Endodermal cell (in vitro differentiated cells): ENCODE data around the gene PLXNC1. TPM values are rescaled to one million over a fixed set of nuclear protein-coding genes. Genes with fewer than 3 reads are reported as not detected.

Source experiments
- DNase-seq: peaks from one replicate; pipeline ENCODE4 v3.0.0-alpha.2; 2017
- H3K27ac ChIP-seq: 2 replicates; pipeline ENCODE4 v1.5.1; 2013; ENCODE audit warnings: mild to moderate bottlenecking, low read depth, low read length, moderate library complexity
- H3K27me3 ChIP-seq: 2 replicates; pipeline ENCODE4 v1.6.1; 2013; ENCODE audit warnings: mild to moderate bottlenecking, low read length, moderate library complexity; ENCODE audit not compliant: insufficient read depth, control insufficient read depth, poor library complexity, severe bottlenecking
- H3K36me3 ChIP-seq: 2 replicates; pipeline ENCODE4 v1.7.0; 2013; ENCODE audit warnings: mild to moderate bottlenecking, low read length, moderate library complexity; ENCODE audit not compliant: control insufficient read depth, insufficient read depth
- H3K4me1 ChIP-seq: one replicate; pipeline ENCODE4 v1.7.0; 2013; ENCODE audit warnings: low read length; ENCODE audit not compliant: control insufficient read depth, insufficient read depth
- H3K4me3 ChIP-seq: 2 replicates; pipeline ENCODE4 v1.5.1; 2013; ENCODE audit warnings: mild to moderate bottlenecking, low read length, moderate library complexity
- H3K9ac ChIP-seq: 2 replicates; pipeline ENCODE4 v1.6.1; 2013; ENCODE audit warnings: mild to moderate bottlenecking, low read length, moderate library complexity; ENCODE audit not compliant: poor library complexity, severe bottlenecking; ENCODE audit errors: extremely low read depth
- H3K9me3 ChIP-seq: 2 replicates; pipeline ENCODE4 v1.6.1; 2013; ENCODE audit warnings: mild to moderate bottlenecking, low read length, moderate library complexity; ENCODE audit not compliant: control insufficient read depth
- H3K27ac Mint-ChIP-seq: 2 replicates; pipeline ENCODE4 v1.8.0; 2020; ENCODE audit warnings: mixed read lengths
- H3K27me3 Mint-ChIP-seq: 2 replicates; pipeline ENCODE4 v1.8.0; 2021; ENCODE audit warnings: mild to moderate bottlenecking, mixed read lengths; ENCODE audit not compliant: insufficient read depth
- H3K36me3 Mint-ChIP-seq: 2 replicates; pipeline ENCODE4 v1.8.0; 2020; ENCODE audit warnings: low read depth, mixed read lengths
- H3K4me1 Mint-ChIP-seq: 2 replicates; pipeline ENCODE4 v1.8.0; 2020; ENCODE audit warnings: mixed read lengths
- H3K4me3 Mint-ChIP-seq: 2 replicates; pipeline ENCODE4 v1.8.0; 2020; ENCODE audit warnings: mild to moderate bottlenecking, moderate library complexity, mixed read lengths
- H3K9me3 Mint-ChIP-seq: 2 replicates; pipeline ENCODE4 v1.8.0; 2020; ENCODE audit warnings: mild to moderate bottlenecking, mixed read lengths
- CTCF ChIP-seq: fragments of 200-600 bp; sonication (generic); conservative IDR thresholded peaks from 2 replicates; pipeline ENCODE4 v1.5.0; 2021; ENCODE audit warnings: antibody characterized with exemption, mild to moderate bottlenecking
- WGBS, 2 experiments: methylation state at CpG; one replicate each; pipeline versions ENCODE4 v1.1.5 to v1.1.7; 2013; ENCODE audit warnings: missing lambda C conversion rate in 2 of 2, mixed read lengths in 1 of 2; ENCODE audit not compliant: insufficient coverage in 1 of 2, insufficient read length in 1 of 2; 5-methylcytosine and 5-hydroxymethylcytosine counted together
- total RNA-seq, 2 donors: library from RNA; stranded (reverse); fragmentation: NEBNext Ultra II Directional in 1 of 2; extraction: Animal tissue kit (Norgen Biotek cat#: 25700) in 1 of 2; gene quantifications; 2 replicates in 1 of 2; 3 replicates in 1 of 2; pipeline ENCODE4 v1.2.1, GENCODE V29; 2021

Gene PLXNC1
- total RNA-seq, 2 donors from 2014 or later, result 1.6 to 1.9 TPM

GRCh38 chr12:94174576-94174975, 26.2 kb downstream of the PLXNC1 start:
- no peak for DNase-seq
- Histone ChIP-seq H3K9me3 (peaks cover 18% of the 10 kb centered on the region), H3K36me3 (no peaks in the 10 kb centered on the region), H3K9ac (no peak overlapping the region), H3K4me1 (no peaks in the 10 kb centered on the region), H3K27ac (no peak overlapping the region), H3K27me3 (peaks cover 14% of the 10 kb centered on the region), H3K4me3 (no peak overlapping the region)
- 90% methylated on average over 1 of the region's 1 CpG; no CpG with 5 or more reads in 1 of the 2 experiments for WGBS, 2 experiments
- no peak overlapping the region for H3K27ac Mint-ChIP-seq
- H3K36me3 Mint-ChIP-seq, result no peaks in the 10 kb centered on the region
- no peak for TF ChIP-seq CTCF
- no peak overlapping the region for H3K4me3 Mint-ChIP-seq
- peaks cover 78% of the 10 kb centered on the region for H3K27me3 Mint-ChIP-seq
- peaks cover 9% of the 10 kb centered on the region for H3K9me3 Mint-ChIP-seq
- peaks cover 22% of the 10 kb centered on the region for H3K4me1 Mint-ChIP-seq

- Mint-ChIP-seq H3K27ac (no peak overlapping the region), H3K27me3 (peaks cover 63% of the 10 kb centered on the region), H3K4me1 (peaks cover 13% of the 10 kb centered on the region), H3K36me3 (no peaks in the 10 kb centered on the region), H3K9me3 (peaks cover 13% of the 10 kb centered on the region), H3K4me3 (no peak overlapping the region)
- Histone ChIP-seq H3K4me3 (no peak overlapping the region), H3K9ac (no peak overlapping the region), H3K9me3 (peaks cover 18% of the 10 kb centered on the region), H3K36me3 (no peaks in the 10 kb centered on the region), H3K27ac (no peak overlapping the region), H3K4me1 (no peaks in the 10 kb centered on the region), H3K27me3 (peaks cover 6% of the 10 kb centered on the region)
- no peak for TF ChIP-seq CTCF
- 81 to 84% methylated on average over 6 to 10 of the region's 10 CpGs for WGBS, 2 experiments
- no peak for DNase-seq
Observed at GRCh38 chr12:94175763-94176668, 27.6 kb downstream of the PLXNC1 start.

- H3K27ac Mint-ChIP-seq, result no peak overlapping the region
- peaks cover 7% of the 10 kb centered on the region for H3K4me1 Mint-ChIP-seq
- peaks cover 13% of the 10 kb centered on the region for H3K9me3 Mint-ChIP-seq
- Histone ChIP-seq H3K4me1 (peaks cover 4% of the 10 kb centered on the region), H3K9ac (no peak overlapping the region), H3K4me3 (no peak overlapping the region), H3K9me3 (peaks cover 18% of the 10 kb centered on the region), H3K36me3 (no peaks in the 10 kb centered on the region), H3K27ac (no peak overlapping the region), H3K27me3 (peaks cover 3% of the 10 kb centered on the region)
- H3K27me3 Mint-ChIP-seq, result peaks cover 47% of the 10 kb centered on the region
- no peaks in the 10 kb centered on the region for H3K36me3 Mint-ChIP-seq
- no peak overlapping the region for H3K4me3 Mint-ChIP-seq
- TF ChIP-seq CTCF, result no peak
- DNase-seq, result no peak
Observed at GRCh38 chr12:94178054-94178453, 29.7 kb downstream of the PLXNC1 start.
